ENCODE results near the gene IZUMO1.
"Not testable (repeated sequence)": the region's sequence is repeated elsewhere in the genome, so short reads cannot be mapped to it uniquely, and the experiment has no call there.

DNA sequence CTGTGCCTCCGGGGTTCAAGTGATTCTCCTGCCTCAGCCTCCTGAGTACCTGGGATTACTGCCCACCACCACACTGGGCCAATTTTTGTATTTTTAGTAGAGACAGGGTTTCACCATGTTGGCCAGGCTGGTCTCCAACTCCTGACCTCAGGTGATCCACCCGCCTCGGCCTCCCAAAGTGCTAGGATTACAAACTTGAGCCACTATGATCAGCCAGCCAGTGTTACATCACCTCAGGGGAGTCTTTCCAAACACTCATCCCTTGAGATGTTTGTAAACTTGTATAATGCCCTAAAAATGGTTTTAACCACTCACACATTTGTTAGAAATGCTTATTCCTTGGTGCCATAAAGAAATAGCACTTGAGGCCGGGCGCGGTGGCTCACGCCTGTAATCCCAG, 39.7 kb upstream of the IZUMO1 start:
- not testable (repeated sequence) for TF ChIP-seq CTCF, POLR2A (IDR thresholded peaks at IDR 0.05)
